ENCODE measurements around the gene XYLT1. TPM values are rescaled to one million over a fixed set of nuclear protein-coding genes. Genes with fewer than 3 reads are reported as not detected.

XYLT1 gene
- total RNA-seq, 3 donors from 2014 or later (not counting 1 experiment from before 2014, with no cell fraction given) = 40.9 to 55.5 (median 43.8) TPM

DNA sequence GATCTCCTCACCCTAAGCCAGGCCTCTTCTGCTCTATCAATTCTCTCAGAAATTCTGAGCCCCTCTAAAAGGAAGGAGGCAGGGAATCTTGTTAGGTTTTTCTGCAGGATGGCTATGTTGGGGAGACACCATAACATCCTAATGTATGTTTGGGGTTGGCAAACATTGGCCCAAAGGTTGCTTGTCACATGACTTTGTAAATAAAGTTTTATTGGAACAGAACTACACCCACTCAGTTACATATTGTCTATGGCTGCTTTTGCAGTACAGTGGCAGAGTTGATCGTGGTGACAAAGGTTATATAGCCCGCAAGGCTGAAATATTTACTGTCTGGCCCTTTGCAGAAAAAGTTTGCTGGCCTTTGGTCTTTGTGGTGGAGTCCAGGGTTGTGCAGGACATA lies 409.4 kb downstream of the XYLT1 start:
- no peaks in the 10 kb centered on the region for H3K4me1 Mint-ChIP-seq
- H3K4me3 Mint-ChIP-seq = no peak overlapping the region
- TF ChIP-seq, protein P1, sequence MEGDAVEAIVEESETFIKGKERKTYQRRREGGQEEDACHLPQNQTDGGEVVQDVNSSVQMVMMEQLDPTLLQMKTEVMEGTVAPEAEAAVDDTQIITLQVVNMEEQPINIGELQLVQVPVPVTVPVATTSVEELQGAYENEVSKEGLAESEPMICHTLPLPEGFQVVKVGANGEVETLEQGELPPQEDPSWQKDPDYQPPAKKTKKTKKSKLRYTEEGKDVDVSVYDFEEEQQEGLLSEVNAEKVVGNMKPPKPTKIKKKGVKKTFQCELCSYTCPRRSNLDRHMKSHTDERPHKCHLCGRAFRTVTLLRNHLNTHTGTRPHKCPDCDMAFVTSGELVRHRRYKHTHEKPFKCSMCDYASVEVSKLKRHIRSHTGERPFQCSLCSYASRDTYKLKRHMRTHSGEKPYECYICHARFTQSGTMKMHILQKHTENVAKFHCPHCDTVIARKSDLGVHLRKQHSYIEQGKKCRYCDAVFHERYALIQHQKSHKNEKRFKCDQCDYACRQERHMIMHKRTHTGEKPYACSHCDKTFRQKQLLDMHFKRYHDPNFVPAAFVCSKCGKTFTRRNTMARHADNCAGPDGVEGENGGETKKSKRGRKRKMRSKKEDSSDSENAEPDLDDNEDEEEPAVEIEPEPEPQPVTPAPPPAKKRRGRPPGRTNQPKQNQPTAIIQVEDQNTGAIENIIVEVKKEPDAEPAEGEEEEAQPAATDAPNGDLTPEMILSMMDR (IDR thresholded peaks at IDR 0.05) = no peak
- H3K27me3 Mint-ChIP-seq (ENCODE audit: low read depth in 2 of 2) = peaks cover 0 to 2% of the 10 kb centered on the region in 2 donors
- Histone ChIP-seq H3K36me3 (ENCODE audit: control insufficient read depth, insufficient read depth, low read length) (no peaks in the 10 kb centered on the region), H3K9me3 (ENCODE audit: control insufficient read depth, insufficient read depth, low read length) (no peaks in the 10 kb centered on the region), H3K4me1 (ENCODE audit: control insufficient read depth, insufficient read depth, low read length) (no peaks in the 10 kb centered on the region), H3K27me3 (ENCODE audit: control insufficient read depth, insufficient read depth, low read length) (no peaks in the 10 kb centered on the region), H3K27ac (ENCODE audit: low read length) (no peak overlapping the region), H3K4me3 (ENCODE audit: low read length) (no peak overlapping the region)
- H3K27ac Mint-ChIP-seq = no peak overlapping the region
- intact Hi-C loops (cut with micrococcal nuclease) = no loop called here
- ATAC-seq (no peak), DNase-seq (no peak)
- no peaks in the 10 kb centered on the region for H3K9me3 Mint-ChIP-seq
- H3K36me3 Mint-ChIP-seq = no peaks in the 10 kb centered on the region
- 97% methylated on average over 2 of the region's 2 CpGs for WGBS (ENCODE audit: insufficient coverage)

DNA sequence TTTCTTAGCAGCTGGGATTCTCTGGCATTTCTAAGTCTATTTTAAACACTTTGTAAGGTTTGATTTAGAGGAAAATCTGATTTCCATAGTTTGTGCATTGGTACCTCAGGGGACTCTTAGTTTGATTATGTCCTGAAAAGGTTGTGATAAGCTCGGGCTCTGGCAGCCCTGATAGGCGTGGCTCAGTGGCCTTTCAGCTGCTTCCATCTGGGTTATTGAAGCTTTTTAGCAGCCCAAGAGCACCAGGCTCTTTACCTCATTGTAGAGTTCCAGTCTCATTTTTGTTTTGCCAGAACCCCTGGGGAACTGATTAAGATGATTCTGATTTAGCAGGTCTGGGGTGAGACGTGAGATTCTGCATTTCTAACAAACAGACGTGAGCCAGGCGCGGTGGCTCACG lies 412.3 kb downstream of the XYLT1 start:
- no peaks in the 10 kb centered on the region for H3K4me1 Mint-ChIP-seq
- no peaks in the 10 kb centered on the region for H3K9me3 Mint-ChIP-seq
- no peaks in the 10 kb centered on the region for H3K27me3 ChIP-seq (ENCODE audit: control insufficient read depth, insufficient read depth, low read length)
- ATAC-seq (no peak), DNase-seq (no peak)
- H3K4me3 Mint-ChIP-seq = no peak overlapping the region
- H3K27me3 Mint-ChIP-seq (ENCODE audit: low read depth in 2 of 2) = no peaks in the 10 kb centered on the region
- peaks cover 3% of the 10 kb centered on the region for H3K9me3 ChIP-seq (ENCODE audit: control insufficient read depth, insufficient read depth, low read length)
- H3K27ac Mint-ChIP-seq = no peak overlapping the region
- H3K4me1 ChIP-seq (ENCODE audit: control insufficient read depth, insufficient read depth, low read length) = no peaks in the 10 kb centered on the region
- H3K4me3 ChIP-seq (ENCODE audit: low read length) = no peak overlapping the region
- intact Hi-C loops (cut with micrococcal nuclease) = no loop called here
- no peak overlapping the region for H3K27ac ChIP-seq (ENCODE audit: low read length)
- 97% methylated on average over 7 of the region's 7 CpGs for WGBS (ENCODE audit: insufficient coverage)
- no peaks in the 10 kb centered on the region for H3K36me3 ChIP-seq (ENCODE audit: control insufficient read depth, insufficient read depth, low read length)
- TF ChIP-seq, protein P1 (IDR thresholded peaks at IDR 0.05) = no peak
- no peaks in the 10 kb centered on the region for H3K36me3 Mint-ChIP-seq

DNA sequence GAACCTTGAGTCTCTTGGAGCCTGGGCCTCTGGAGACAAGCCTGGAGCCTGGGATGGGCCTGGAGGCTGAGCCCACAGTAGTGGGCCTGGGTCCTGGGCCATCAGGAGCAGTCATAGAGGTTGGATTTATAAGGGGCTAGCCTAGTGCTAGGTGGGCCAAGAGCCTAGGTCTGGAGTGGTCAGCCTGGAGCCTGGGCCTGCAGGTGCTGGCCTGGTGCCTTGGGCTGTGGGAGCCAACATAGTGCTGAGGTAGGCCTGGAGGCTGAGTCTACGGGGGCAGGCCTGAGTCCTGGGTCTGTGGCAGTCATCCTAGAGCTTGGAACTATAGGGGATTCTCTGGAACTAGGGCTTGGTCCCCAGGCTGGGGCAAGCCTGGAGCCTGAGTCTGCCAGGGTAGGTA lies 414.1 kb downstream of the XYLT1 start:
- Mint-ChIP-seq H3K4me1 (no peaks in the 10 kb centered on the region), H3K27ac (no peak overlapping the region), H3K9me3 (no peaks in the 10 kb centered on the region), H3K27me3 (ENCODE audit: low read depth in 2 of 2) (peaks cover 0 to 5% of the 10 kb centered on the region in 2 donors), H3K4me3 (no peak overlapping the region), H3K36me3 (no peaks in the 10 kb centered on the region)
- Histone ChIP-seq H3K27me3 (ENCODE audit: control insufficient read depth, insufficient read depth, low read length) (no peaks in the 10 kb centered on the region), H3K27ac (ENCODE audit: low read length) (no peak overlapping the region), H3K4me3 (ENCODE audit: low read length) (no peak overlapping the region), H3K9me3 (ENCODE audit: control insufficient read depth, insufficient read depth, low read length) (peaks cover 3% of the 10 kb centered on the region), H3K4me1 (ENCODE audit: control insufficient read depth, insufficient read depth, low read length) (no peaks in the 10 kb centered on the region), H3K36me3 (ENCODE audit: control insufficient read depth, insufficient read depth, low read length) (no peaks in the 10 kb centered on the region)
- TF ChIP-seq, protein P1 (IDR thresholded peaks at IDR 0.05) = no peak
- intact Hi-C loops (cut with micrococcal nuclease) = no loop called here
- WGBS (ENCODE audit: insufficient coverage) = 100% methylated on average over 1 of the region's 1 CpG
- DNase-seq = no peak
- ATAC-seq = peak in 1 of 3 donors; percentile 24

DNA sequence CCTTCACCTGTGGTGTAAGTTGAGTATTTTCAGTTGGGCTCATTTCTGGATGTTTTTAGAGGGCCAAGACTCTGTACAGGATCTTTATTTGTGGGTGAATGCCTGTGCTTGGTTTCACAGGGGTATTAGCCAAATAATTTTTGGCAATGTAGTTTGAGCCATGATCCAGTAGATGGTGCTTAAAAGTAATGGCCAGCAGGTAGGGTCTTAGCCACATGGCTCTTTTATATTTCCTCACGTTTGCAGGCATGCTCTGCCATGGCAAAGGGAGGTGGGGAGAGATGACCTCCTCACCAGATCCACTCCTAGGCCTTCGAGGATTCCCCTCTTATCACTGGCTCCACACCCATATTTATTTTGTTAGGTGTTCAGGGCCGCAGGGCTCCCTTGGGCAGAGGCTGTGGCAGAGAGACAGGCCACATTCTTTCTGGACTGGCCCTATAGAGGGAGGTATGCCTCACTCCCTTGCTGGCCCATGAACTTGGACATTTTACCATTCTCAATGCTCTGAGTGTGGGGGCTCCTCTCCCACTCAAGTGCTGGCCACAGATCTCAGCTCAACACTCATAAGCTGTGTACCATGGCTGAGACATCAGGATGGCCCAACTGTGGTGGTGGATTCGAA lies 417.1 kb downstream of the XYLT1 start:
- no peaks in the 10 kb centered on the region for H3K9me3 Mint-ChIP-seq
- 67% methylated on average over 4 of the region's 4 CpGs for WGBS (ENCODE audit: insufficient coverage)
- no peak overlapping the region for H3K27ac Mint-ChIP-seq
- Histone ChIP-seq H3K4me1 (ENCODE audit: control insufficient read depth, insufficient read depth, low read length) (no peaks in the 10 kb centered on the region), H3K36me3 (ENCODE audit: control insufficient read depth, insufficient read depth, low read length) (no peaks in the 10 kb centered on the region), H3K27ac (ENCODE audit: low read length) (no peak overlapping the region), H3K4me3 (ENCODE audit: low read length) (no peak overlapping the region), H3K27me3 (ENCODE audit: control insufficient read depth, insufficient read depth, low read length) (no peaks in the 10 kb centered on the region), H3K9me3 (ENCODE audit: control insufficient read depth, insufficient read depth, low read length) (peaks cover 3% of the 10 kb centered on the region)
- TF ChIP-seq, protein P1 (IDR thresholded peaks at IDR 0.05) = no peak
- ATAC-seq (no peak), DNase-seq (no peak)
- peaks cover 0 to 7% of the 10 kb centered on the region in 2 donors for H3K27me3 Mint-ChIP-seq (ENCODE audit: low read depth in 2 of 2)
- H3K36me3 Mint-ChIP-seq = no peaks in the 10 kb centered on the region
- no peaks in the 10 kb centered on the region for H3K4me1 Mint-ChIP-seq
- H3K4me3 Mint-ChIP-seq = no peak overlapping the region
- intact Hi-C loops (cut with micrococcal nuclease) = no loop called here

All from natural killer cell (primary cell).